GM20000 (cell line): ENCODE measurements around the gene ANAPC4.

Source experiments
- DNase-seq: peaks from one replicate; pipeline ENCODE4 v3.0.0; 2012; ENCODE audit warnings: low spot score
- TF ChIP-seq, protein P1 (sequence below): IDR thresholded peaks from 2 replicates; pipeline ENCODE4 v1.5.1; 2012; ENCODE audit warnings: mild to moderate bottlenecking, control low read depth; ENCODE audit errors: extremely low read depth, missing control alignments

ANAPC4 gene

GRCh38 chr4:25449270-25449669 is 72.2 kb downstream of the ANAPC4 start:
- TF ChIP-seq, protein P1, sequence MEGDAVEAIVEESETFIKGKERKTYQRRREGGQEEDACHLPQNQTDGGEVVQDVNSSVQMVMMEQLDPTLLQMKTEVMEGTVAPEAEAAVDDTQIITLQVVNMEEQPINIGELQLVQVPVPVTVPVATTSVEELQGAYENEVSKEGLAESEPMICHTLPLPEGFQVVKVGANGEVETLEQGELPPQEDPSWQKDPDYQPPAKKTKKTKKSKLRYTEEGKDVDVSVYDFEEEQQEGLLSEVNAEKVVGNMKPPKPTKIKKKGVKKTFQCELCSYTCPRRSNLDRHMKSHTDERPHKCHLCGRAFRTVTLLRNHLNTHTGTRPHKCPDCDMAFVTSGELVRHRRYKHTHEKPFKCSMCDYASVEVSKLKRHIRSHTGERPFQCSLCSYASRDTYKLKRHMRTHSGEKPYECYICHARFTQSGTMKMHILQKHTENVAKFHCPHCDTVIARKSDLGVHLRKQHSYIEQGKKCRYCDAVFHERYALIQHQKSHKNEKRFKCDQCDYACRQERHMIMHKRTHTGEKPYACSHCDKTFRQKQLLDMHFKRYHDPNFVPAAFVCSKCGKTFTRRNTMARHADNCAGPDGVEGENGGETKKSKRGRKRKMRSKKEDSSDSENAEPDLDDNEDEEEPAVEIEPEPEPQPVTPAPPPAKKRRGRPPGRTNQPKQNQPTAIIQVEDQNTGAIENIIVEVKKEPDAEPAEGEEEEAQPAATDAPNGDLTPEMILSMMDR = no peak
- no peak for DNase-seq

GRCh38 chr4:25449688-25450087 is 72.6 kb downstream of the ANAPC4 start:
- DNase-seq = peak; percentile 40
- TF ChIP-seq, protein P1 = no peak

DNA sequence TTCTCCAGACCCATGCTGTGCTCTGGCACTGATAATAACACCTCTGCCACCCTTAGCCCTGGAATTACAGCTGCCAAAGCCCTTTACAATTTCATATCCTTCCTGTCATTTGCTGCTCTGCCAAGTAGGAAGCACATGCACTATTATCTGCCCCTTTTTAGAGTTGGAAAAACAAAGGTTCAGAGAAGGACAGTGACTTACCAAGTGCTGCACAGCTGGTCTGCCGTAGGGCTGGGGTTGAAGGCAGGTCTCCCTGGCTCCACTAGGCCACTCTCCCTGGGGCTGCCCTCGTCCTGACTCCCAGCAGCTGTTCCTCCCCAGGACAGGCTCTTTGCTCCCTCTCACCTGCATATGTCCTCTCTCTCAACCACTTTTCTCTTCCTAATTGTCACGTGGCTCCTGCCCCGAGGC is 73.4 kb downstream of the ANAPC4 start:
- DNase-seq = no peak
- TF ChIP-seq, protein P1 = no peak

DNA sequence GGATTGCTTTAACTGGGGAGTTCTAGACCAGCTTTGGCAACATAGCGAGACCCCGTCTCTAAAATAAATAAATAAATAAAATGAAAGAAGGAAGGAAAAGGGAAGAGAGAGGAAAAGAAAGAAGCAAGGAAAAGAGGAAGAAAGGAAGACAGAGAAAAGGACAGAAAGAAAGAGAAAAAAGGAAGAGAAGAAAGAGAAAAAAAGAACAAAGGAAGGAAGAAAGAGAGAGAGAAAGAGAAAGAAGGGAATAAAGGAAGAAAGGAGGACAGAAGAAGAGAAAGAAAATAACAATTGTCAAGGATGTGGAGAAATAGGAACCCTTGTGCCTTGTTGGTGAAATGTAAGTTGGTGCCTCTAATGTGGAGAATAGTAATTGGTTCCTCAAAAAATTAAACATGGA is 74.6 kb downstream of the ANAPC4 start:
- DNase-seq = no peak
- TF ChIP-seq, protein P1 = no peak

DNA sequence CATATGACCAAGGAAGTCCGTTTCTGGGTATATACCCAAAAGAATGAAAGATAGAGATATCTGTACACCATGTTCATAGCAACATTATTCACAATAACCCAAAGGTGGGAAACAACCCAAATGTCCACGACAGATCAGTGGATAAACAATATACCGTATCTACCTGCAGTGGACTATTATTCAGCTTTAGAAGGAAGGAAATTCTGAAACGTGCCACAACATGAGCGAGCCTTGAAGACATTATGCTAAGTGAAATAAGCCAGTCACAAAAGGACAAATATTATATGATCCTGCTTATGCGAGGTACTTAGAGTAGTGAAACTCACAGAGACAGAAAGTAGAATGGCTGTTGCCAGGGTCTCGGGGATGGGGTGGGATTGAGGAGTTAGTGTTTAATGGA is 75.0 kb downstream of the ANAPC4 start:
- TF ChIP-seq, protein P1 = no peak
- DNase-seq = no peak

GRCh38 chr4:25454476-25454875 is 77.4 kb downstream of the ANAPC4 start:
- TF ChIP-seq, protein P1 = no peak
- no peak for DNase-seq

- TF ChIP-seq, protein P1 = no peak
- DNase-seq = no peak
These were observed 80.1 kb downstream of the ANAPC4 start for GRCh38 chr4:25457053-25457715.
